ENCODE data around the gene PDE6C. TPM values are rescaled to one million over a fixed set of nuclear protein-coding genes. Genes with fewer than 3 reads are reported as not detected.

Gene PDE6C
- total RNA-seq, result not detected in 2 replicates

DNA sequence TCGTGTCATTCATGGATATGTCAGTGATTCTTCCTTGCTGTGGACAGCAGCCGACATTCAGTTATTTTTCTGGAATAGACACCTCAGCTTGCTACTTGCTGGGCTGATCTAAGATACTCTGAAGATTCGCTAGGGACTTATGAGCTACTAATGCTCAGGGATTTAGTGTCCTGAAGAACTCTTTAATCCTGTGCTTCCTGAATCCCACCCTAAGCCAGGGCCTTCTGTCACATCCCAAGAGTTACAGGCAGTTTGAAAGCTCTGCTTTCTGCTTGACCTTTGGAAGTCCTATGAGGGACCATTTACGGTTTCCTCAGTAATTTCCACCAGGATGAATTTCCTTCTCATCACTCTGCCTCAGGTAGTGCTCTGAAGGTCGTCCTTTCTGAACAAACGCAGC is at the start of gene PDE6C:
Gene PDE6C, plus strand, starts transcription at position 227 of the 400 bp plus-strand sequence. CDS start 189 bp downstream, outside the sequence.

DNA sequence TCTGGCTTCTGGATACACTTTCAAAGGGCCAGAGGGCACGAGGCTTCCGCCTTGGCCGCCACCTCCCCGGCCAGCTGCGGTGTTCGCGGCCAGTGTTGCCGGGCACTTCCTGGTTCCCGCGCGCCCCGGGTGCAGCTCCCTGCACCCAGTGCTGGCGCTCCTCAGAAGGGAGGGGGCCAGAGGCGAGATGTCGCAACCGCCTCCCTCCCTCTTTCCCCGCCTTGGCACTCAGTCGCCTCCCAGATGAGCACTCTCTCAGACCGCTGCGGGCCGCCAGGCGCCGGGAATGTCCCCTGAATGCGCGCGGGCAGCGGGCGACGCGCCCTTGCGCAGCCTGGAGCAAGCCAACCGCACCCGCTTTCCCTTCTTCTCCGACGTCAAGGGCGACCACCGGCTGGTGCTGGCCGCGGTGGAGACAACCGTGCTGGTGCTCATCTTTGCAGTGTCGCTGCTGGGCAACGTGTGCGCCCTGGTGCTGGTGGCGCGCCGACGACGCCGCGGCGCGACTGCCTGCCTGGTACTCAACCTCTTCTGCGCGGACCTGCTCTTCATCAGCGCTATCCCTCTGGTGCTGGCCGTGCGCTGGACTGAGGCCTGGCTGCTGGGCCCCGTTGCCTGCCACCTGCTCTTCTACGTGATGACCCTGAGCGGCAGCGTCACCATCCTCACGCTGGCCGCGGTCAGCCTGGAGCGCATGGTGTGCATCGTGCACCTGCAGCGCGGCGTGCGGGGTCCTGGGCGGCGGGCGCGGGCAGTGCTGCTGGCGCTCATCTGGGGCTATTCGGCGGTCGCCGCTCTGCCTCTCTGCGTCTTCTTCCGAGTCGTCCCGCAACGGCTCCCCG is 45.7 kb upstream of the PDE6C start, which contains the start of gene FFAR4:
Gene FFAR4, plus strand, starts transcription at position 231 of the 842 bp plus-strand sequence. Its CDS starts 56 bp downstream, at position 287.

DNA sequence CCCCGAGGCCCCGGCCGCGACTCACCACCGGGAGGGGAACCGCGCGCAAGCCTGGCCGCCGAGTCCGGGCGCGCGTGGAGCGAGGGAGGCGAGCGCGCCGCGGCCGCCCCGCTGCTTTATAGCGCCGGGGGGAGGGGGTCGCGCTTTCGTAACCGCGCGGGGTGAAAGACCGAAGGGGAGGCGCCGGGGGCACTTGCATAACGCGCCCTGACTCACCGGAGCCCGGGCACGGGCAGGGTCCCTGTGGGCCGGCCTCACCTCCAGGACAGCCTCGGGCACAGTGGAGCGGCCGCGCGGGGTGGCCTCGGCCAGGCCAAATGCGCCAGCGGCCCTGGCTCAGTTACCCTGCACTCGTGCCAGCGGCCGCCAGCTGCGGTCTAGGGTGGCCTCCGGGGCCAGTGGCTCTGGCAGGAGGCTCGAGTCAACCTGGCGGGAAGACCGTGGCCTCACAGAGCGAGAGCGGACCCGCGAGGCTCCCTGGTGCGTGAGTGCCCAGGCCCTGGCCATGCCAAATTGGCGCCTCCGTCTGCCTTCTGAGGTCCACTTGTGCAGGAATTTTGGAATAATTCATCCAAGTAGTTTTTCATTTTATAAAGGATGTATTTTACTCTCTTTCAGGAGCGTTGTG is 11.1 kb upstream of the PDE6C start, which contains the start of gene RBP4:
Gene RBP4, minus strand, starts transcription at position 90 of the 628 bp plus-strand sequence. CDS start 207 bp downstream, outside the sequence.

DNA sequence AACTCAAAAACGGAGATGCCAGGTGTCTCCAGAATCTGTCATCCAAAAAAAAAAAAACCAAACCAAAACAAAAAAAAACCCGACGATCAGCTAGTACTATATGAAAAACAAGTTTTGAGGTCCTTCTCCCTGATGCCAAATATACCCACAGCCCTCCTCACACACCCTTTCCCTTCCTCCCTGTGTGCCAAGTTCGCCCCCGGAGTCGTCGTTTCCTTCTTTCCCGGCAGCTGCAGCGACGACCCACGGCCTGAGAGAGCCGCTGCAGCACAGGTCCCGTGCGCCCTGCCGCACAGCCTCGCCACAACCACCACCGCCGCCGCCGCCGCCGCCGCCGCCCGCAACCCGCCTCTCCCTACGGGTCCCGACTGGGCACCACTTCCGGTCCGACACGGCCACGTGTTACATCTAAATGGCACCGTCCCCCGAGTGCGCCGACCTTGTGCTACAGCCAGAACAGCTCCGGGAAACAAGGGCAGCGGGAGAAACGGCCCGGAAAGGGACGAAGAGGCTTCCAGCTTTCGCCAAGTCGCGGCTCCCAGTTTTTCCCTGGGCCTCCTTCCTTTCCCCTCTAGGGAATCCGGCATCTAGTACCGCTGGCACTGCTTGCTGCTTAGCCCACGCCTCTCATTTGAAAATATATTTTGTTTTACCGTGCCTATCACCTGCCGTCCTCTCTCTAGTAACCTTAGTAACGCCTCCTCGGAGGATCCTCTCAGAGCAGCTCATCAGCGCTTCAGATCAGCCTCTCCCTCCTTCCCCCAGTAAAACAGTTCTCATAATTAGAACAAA is 90.1 kb downstream of the PDE6C start, which contains the start of gene FRA10AC1:
Gene FRA10AC1, minus strand, starts transcription at position 383 of the 792 bp plus-strand sequence. CDS start 2,486 bp downstream, outside the sequence.

Other genes with a start within 250 kb of the PDE6C start
- gene MYOF, start 130.2 kb upstream of the PDE6C start, total RNA-seq, result 126 and 185 TPM in 2 replicates
- 1.3 and 55.1 TPM in 2 replicates for gene CEP55, start 115.9 kb upstream of the PDE6C start, total RNA-seq
- not detected in 2 replicates for gene FFAR4, start 45.9 kb upstream of the PDE6C start, total RNA-seq
- gene RBP4, start 11.3 kb upstream of the PDE6C start, total RNA-seq, result 0.22 TPM in 1 of 2 replicates, not detected in the other
- gene FRA10AC1, start 90.1 kb downstream of the PDE6C start, total RNA-seq, result 6.6 and 10.7 TPM in 2 replicates
- not detected in 2 replicates for gene LGI1, start 145.4 kb downstream of the PDE6C start, total RNA-seq